OCI-LY1 (cell line): Measurements from ENCODE around the gene MYOF.

Experiments
- CTCF ChIP-seq: fragments of 200-600 bp; sonication (generic), shearing (Covaris generic); IDR thresholded peaks from 2 replicates; pipeline ENCODE4 v1.5.1; 2017; ENCODE audit warnings: mild to moderate bottlenecking, antibody characterized with exemption, low read length, moderate library complexity, mixed read lengths
- EZH2 ChIP-seq: fragments of 200-600 bp; sonication (generic), shearing (Covaris generic); IDR thresholded peaks from 2 replicates; pipeline ENCODE4 v1.8.0; 2017; ENCODE audit warnings: borderline replicate concordance, mixed run types, mild to moderate bottlenecking, antibody characterized with exemption, low read length, moderate library complexity, mixed read lengths

DNA sequence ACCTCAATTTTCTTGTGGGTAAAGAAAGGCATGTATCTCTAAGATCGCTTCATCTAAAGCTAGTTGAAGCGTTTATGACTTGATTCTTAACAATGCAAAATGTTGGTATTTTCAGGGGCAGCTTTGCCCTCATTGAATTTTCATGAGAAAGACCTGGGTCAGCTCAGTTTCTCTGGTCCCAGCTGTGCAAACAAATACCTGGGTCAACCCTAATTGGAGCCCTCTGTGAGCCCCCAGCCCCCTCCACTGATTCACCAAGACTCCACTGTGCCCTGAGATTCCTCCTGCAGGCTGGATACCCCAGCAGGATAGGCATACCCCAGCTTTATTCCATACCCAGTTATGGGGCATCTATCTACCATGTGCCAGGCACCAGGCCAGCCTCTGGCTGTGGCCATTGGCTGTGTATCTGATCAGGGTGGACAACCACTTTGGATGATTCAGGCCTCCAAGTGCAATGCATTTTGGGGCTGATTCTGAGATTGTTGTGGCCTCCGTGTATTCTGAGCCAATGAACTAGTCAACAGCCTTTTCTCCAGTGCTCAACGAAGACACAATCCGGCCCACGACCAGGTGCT is 201.9 kb downstream of the MYOF start:
- TF ChIP-seq CTCF = no peak
- no peak for TF ChIP-seq EZH2
